H9 (cell line): ENCODE data around the gene FARP1. TPM values are rescaled to one million over a fixed set of nuclear protein-coding genes. Genes with fewer than 3 reads are reported as not detected.
A peak's percentile ranks its signal among the peaks of the same experiment; 100 is the strongest.

Experiments
- DNase-seq: peaks from one replicate; pipeline ENCODE4 v3.0.0-alpha.2; 2017
- H2AFZ ChIP-seq: one replicate; pipeline ENCODE4 v1.6.1; 2013; ENCODE audit warnings: mild to moderate bottlenecking, low read length, control low read depth, moderate library complexity
- H2AK5ac ChIP-seq: 2 replicates; pipeline ENCODE4 v1.6.1; 2013; ENCODE audit warnings: low read length, control low read depth, mixed read lengths; ENCODE audit not compliant: insufficient read length
- H2BK120ac ChIP-seq: one replicate; pipeline ENCODE4 v1.6.1; 2013; ENCODE audit warnings: low read depth, mild to moderate bottlenecking, low read length, control low read depth, inconsistent platforms; ENCODE audit not compliant: poor library complexity, severe bottlenecking
- H2BK12ac ChIP-seq: 2 replicates; pipeline ENCODE4 v1.6.1; 2013; ENCODE audit warnings: low read length, control low read depth, mixed read lengths, low read depth; ENCODE audit not compliant: insufficient read length
- H2BK15ac ChIP-seq: 2 replicates; pipeline ENCODE4 v1.6.1; 2013; ENCODE audit warnings: low read depth, low read length, control low read depth
- H2BK20ac ChIP-seq: one replicate; pipeline ENCODE4 v1.6.1; 2013; ENCODE audit warnings: low read depth, mild to moderate bottlenecking, low read length, control low read depth, inconsistent platforms; ENCODE audit not compliant: poor library complexity, severe bottlenecking
- H2BK5ac ChIP-seq: 2 replicates; pipeline ENCODE4 v1.6.1; 2013; ENCODE audit warnings: low read length, control low read depth, mixed read lengths; ENCODE audit not compliant: insufficient read length
- H3K14ac ChIP-seq: 2 replicates; pipeline ENCODE4 v1.6.1; 2013; ENCODE audit warnings: low read length, control low read depth; ENCODE audit not compliant: insufficient read depth
- H3K18ac ChIP-seq: 2 replicates; pipeline ENCODE4 v1.6.1; 2013; ENCODE audit warnings: low read depth, mild to moderate bottlenecking, mixed read lengths, low read length, control low read depth; ENCODE audit not compliant: insufficient read length
- H3K23ac ChIP-seq: 2 replicates; pipeline ENCODE4 v1.6.1; 2013; ENCODE audit warnings: low read length, control low read depth, mixed read lengths, low read depth; ENCODE audit not compliant: insufficient read length
- H3K23me2 ChIP-seq: 2 replicates; pipeline ENCODE4 v1.6.1; 2013; ENCODE audit warnings: low read depth, mild to moderate bottlenecking, mixed read lengths, low read length, control low read depth; ENCODE audit not compliant: insufficient read length, poor library complexity, severe bottlenecking
- H3K27ac ChIP-seq: 2 replicates; pipeline ENCODE4 v1.5.1; 2013; ENCODE audit warnings: low read length, control low read depth, mixed read lengths, low read depth; ENCODE audit not compliant: insufficient read length
- H3K27me3 ChIP-seq: 2 replicates; pipeline ENCODE4 v1.6.1; 2013; ENCODE audit warnings: low read length, control low read depth, inconsistent platforms; ENCODE audit not compliant: insufficient read depth
- H3K4ac ChIP-seq: 2 replicates; pipeline ENCODE4 v1.6.1; 2013; ENCODE audit warnings: low read depth, mild to moderate bottlenecking, control low read depth, inconsistent platforms, low read length, moderate library complexity
- H3K4me1 ChIP-seq: 2 replicates; pipeline ENCODE4 v1.6.1; 2013; ENCODE audit warnings: low read length, control low read depth, inconsistent platforms; ENCODE audit not compliant: insufficient read depth
- H3K4me2 ChIP-seq: 2 replicates; pipeline ENCODE4 v1.6.1; 2013; ENCODE audit warnings: low read length, control low read depth, mixed read lengths; ENCODE audit not compliant: insufficient read length, insufficient read depth
- H3K56ac ChIP-seq: 2 replicates; pipeline ENCODE4 v1.6.1; 2013; ENCODE audit warnings: low read depth, mild to moderate bottlenecking, mixed read lengths, low read length, control low read depth; ENCODE audit not compliant: insufficient read length
- H3K79me1 ChIP-seq: 2 replicates; pipeline ENCODE4 v1.6.1; 2013; ENCODE audit warnings: low read depth, mild to moderate bottlenecking, moderate library complexity, low read length, control low read depth, inconsistent platforms; ENCODE audit not compliant: insufficient read depth, poor library complexity, severe bottlenecking
- H3K79me2 ChIP-seq: 2 replicates; pipeline ENCODE4 v1.6.1; 2013; ENCODE audit warnings: low read length, control low read depth, inconsistent platforms; ENCODE audit not compliant: insufficient read depth
- H3K9ac ChIP-seq: 2 replicates; pipeline ENCODE4 v1.6.1; 2013; ENCODE audit warnings: low read length, control low read depth, mixed read lengths; ENCODE audit not compliant: insufficient read length; ENCODE audit errors: extremely low read depth
- H3K9me3 ChIP-seq: one replicate; pipeline ENCODE4 v1.6.1; 2013; ENCODE audit warnings: low read depth, low read length, inconsistent platforms; ENCODE audit not compliant: control insufficient read depth
- H3T11ph ChIP-seq: one replicate; pipeline ENCODE4 v1.6.1; 2013; ENCODE audit warnings: mild to moderate bottlenecking, low read length, control low read depth, inconsistent platforms
- H4K20me1 ChIP-seq: one replicate; pipeline ENCODE4 v1.6.1; 2013; ENCODE audit not compliant: control insufficient read depth, insufficient read length, insufficient read depth
- H4K5ac ChIP-seq: 2 replicates; pipeline ENCODE4 v1.6.1; 2013; ENCODE audit warnings: low read depth, mild to moderate bottlenecking, mixed read lengths, low read length, control low read depth; ENCODE audit not compliant: insufficient read length
- H4K8ac ChIP-seq: replicated peaks from 2 replicates; pipeline ENCODE4 v1.6.1; 2013; ENCODE audit warnings: low read length, control low read depth, mixed read lengths, low read depth; ENCODE audit not compliant: insufficient read length
- H4K91ac ChIP-seq: 2 replicates; pipeline ENCODE4 v1.6.1; 2013; ENCODE audit warnings: low read depth, mild to moderate bottlenecking, moderate library complexity, mixed read lengths, low read length, control low read depth; ENCODE audit not compliant: insufficient read length
- H3K27ac Mint-ChIP-seq, 3 experiments: 2 replicates in 2 of 3; 3 replicates in 1 of 3; pipeline ENCODE4 v1.8.0; 2020 to 2021; ENCODE audit warnings: mixed read lengths in 3 of 3, mild to moderate bottlenecking in 1 of 3, moderate library complexity in 1 of 3
- H3K27me3 Mint-ChIP-seq: 2 replicates; pipeline ENCODE4 v1.8.0; 2021; ENCODE audit warnings: low read depth, mild to moderate bottlenecking, moderate library complexity, mixed read lengths
- H3K36me3 Mint-ChIP-seq, 3 experiments: 2 replicates in 2 of 3; 3 replicates in 1 of 3; pipeline ENCODE4 v1.8.0; 2020 to 2021; ENCODE audit warnings: low read depth in 3 of 3, mixed read lengths in 3 of 3; ENCODE audit not compliant: insufficient read depth in 1 of 3
- H3K4me1 Mint-ChIP-seq, 2 experiments: 2 replicates each; pipeline ENCODE4 v1.8.0; 2020; ENCODE audit warnings: mixed read lengths in 2 of 2
- H3K4me3 Mint-ChIP-seq, 2 experiments: 2 replicates in 1 of 2; 3 replicates in 1 of 2; pipeline ENCODE4 v1.8.0; 2020 to 2021; ENCODE audit warnings: mild to moderate bottlenecking in 2 of 2, mixed read lengths in 2 of 2, moderate library complexity in 1 of 2
- H3K9me3 Mint-ChIP-seq, 2 experiments: 2 replicates in 1 of 2; 3 replicates in 1 of 2; pipeline ENCODE4 v1.8.0; 2020; ENCODE audit warnings: mild to moderate bottlenecking in 2 of 2, mixed read lengths in 2 of 2, moderate library complexity in 1 of 2
- WGBS: extraction: QIAGEN DNeasy Blood & Tissue Kit; methylation state at CpG from one replicate; pipeline ENCODE4 v1.1.7; 2013; ENCODE audit warnings: missing lambda C conversion rate, low lambda C conversion rate, mixed read lengths; ENCODE audit not compliant: insufficient read length; ENCODE audit errors: extremely low coverage; 5-methylcytosine and 5-hydroxymethylcytosine counted together
- total RNA-seq: library from RNA; stranded (reverse); gene quantifications from 2 replicates; pipeline ENCODE4 v1.2.1, GENCODE V29; 2021
- TF ChIP-seq, protein P1 (sequence below): fragments of 200-600 bp; sonication (generic); conservative IDR thresholded peaks from 3 replicates; pipeline ENCODE4 v1.8.0; 2021; ENCODE audit warnings: antibody characterized with exemption, mild to moderate bottlenecking

FARP1 gene
- total RNA-seq, 1 experiment from 2014 or later = 95.9 TPM

DNA sequence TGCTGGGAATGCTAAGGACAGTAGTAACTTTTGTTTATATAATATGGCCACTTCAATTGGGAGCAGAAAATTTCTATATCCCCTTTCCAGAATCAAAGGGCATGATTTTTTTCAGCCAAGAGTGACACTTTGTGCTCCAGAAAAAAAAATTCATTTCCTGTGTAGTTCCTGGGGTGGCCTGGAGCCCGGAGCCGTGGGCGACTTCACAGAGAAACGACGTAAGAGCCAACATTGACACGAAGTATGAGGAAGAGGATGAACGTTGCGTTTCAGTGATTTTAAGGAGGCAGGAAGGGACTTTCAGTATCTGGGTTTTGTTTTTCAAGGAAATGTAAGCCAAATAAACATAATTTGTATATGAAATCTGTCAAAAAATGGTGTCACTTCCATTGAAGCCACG is 246.4 kb downstream of the FARP1 start:
- DNase-seq = no peak
- H3K4me2 ChIP-seq = no peak overlapping the region

More for the DNA sequence above, 246.4 kb downstream of the FARP1 start:
- H3K18ac ChIP-seq = no peak overlapping the region
- no peak overlapping the region for H2BK120ac ChIP-seq
- no peaks in the 10 kb centered on the region for H4K20me1 ChIP-seq
- H3K23me2 ChIP-seq = no peaks in the 10 kb centered on the region
- no peak overlapping the region for H2BK15ac ChIP-seq
- H2AK5ac ChIP-seq = no peak overlapping the region
- no peak overlapping the region for H3K14ac ChIP-seq
- no peak overlapping the region for H3K27ac ChIP-seq
- no CpG with 5 or more reads among the region's 9 CpGs for WGBS
- H2BK20ac ChIP-seq = no peak overlapping the region
- TF ChIP-seq, protein P1, sequence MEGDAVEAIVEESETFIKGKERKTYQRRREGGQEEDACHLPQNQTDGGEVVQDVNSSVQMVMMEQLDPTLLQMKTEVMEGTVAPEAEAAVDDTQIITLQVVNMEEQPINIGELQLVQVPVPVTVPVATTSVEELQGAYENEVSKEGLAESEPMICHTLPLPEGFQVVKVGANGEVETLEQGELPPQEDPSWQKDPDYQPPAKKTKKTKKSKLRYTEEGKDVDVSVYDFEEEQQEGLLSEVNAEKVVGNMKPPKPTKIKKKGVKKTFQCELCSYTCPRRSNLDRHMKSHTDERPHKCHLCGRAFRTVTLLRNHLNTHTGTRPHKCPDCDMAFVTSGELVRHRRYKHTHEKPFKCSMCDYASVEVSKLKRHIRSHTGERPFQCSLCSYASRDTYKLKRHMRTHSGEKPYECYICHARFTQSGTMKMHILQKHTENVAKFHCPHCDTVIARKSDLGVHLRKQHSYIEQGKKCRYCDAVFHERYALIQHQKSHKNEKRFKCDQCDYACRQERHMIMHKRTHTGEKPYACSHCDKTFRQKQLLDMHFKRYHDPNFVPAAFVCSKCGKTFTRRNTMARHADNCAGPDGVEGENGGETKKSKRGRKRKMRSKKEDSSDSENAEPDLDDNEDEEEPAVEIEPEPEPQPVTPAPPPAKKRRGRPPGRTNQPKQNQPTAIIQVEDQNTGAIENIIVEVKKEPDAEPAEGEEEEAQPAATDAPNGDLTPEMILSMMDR = no peak
- H3K79me1 ChIP-seq = no peaks in the 10 kb centered on the region
- no peak overlapping the region for H4K91ac ChIP-seq
- H3K4me1 ChIP-seq = no peaks in the 10 kb centered on the region
- no peak overlapping the region for H4K5ac ChIP-seq
- no peaks in the 10 kb centered on the region for H3K79me2 ChIP-seq
- no peak overlapping the region for H3K23ac ChIP-seq
- Mint-ChIP-seq H3K4me3 (no peak overlapping the region), H3K27me3 (no peaks in the 10 kb centered on the region; the same call in 1 of the 2 replicates), H3K27ac (peak overlapping the region in 1 of 3 experiments; percentile 29; a peak in 1 of 7 replicates), H3K36me3 (peaks cover 16 to 66% (median 56%) of the 10 kb centered on the region in 3 experiments), H3K9me3 (no peaks in the 10 kb centered on the region), H3K4me1 (no peaks in the 10 kb centered on the region)
- H3K9ac ChIP-seq = no peak overlapping the region
- no peak overlapping the region for H2AFZ ChIP-seq
- no peak overlapping the region for H3T11ph ChIP-seq
- no peak overlapping the region for H3K4ac ChIP-seq
- H2BK5ac ChIP-seq = no peak overlapping the region
- no peak overlapping the region for H2BK12ac ChIP-seq
- no peaks in the 10 kb centered on the region for H3K9me3 ChIP-seq
- no peak overlapping the region for H4K8ac ChIP-seq
- H3K27me3 ChIP-seq = no peaks in the 10 kb centered on the region
- no peak overlapping the region for H3K56ac ChIP-seq
